ENCODE data around the gene GPT2.

GPT2 gene

GRCh38 chr16:46889942-46890300 lies 5.8 kb downstream of the GPT2 start:
- no peak overlapping the region for H3K4me3 ChIP-seq (ENCODE audit: low read depth, low read length)
- no peak for TF ChIP-seq CTCF (IDR thresholded peaks at IDR 0.05; ENCODE audit: borderline replicate concordance, insufficient read depth, low read depth, low read length)

DNA sequence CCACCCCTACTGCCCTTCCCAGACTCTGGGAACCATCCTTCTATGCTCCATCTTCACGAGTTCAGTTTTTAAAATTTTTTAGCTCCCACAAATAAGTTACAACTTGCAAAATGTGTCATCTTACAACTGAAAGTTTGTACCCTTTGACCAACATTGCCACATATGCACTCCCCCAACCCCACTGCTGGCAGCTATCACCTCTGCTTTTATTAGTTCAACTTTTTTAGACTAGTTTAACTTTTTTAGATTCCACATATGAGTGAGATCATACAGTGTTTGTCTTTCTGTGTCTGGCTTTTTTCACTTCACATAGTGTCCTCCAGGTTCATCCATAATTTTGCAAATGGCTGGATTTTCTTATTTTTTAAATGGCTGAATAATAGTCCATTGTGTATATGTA lies 7.7 kb downstream of the GPT2 start:
- H3K4me3 ChIP-seq (ENCODE audit: low read depth, low read length) = no peak overlapping the region
- no peak for TF ChIP-seq CTCF (IDR thresholded peaks at IDR 0.05; ENCODE audit: borderline replicate concordance, insufficient read depth, low read depth, low read length)

- no peak overlapping the region for H3K4me3 ChIP-seq (ENCODE audit: low read depth, low read length)
- no peak for TF ChIP-seq CTCF (IDR thresholded peaks at IDR 0.05; ENCODE audit: borderline replicate concordance, insufficient read depth, low read depth, low read length)
Observed at GRCh38 chr16:46894036-46894672, 10.0 kb downstream of the GPT2 start.

GRCh38 chr16:46895399-46896313 lies 11.5 kb downstream of the GPT2 start:
- no peak for TF ChIP-seq CTCF (IDR thresholded peaks at IDR 0.05; ENCODE audit: borderline replicate concordance, insufficient read depth, low read depth, low read length)
- no peak overlapping the region for H3K4me3 ChIP-seq (ENCODE audit: low read depth, low read length)

GRCh38 chr16:46896314-46896968 lies 12.3 kb downstream of the GPT2 start:
- no peak for TF ChIP-seq CTCF (IDR thresholded peaks at IDR 0.05; ENCODE audit: borderline replicate concordance, insufficient read depth, low read depth, low read length)
- no peak overlapping the region for H3K4me3 ChIP-seq (ENCODE audit: low read depth, low read length)

DNA sequence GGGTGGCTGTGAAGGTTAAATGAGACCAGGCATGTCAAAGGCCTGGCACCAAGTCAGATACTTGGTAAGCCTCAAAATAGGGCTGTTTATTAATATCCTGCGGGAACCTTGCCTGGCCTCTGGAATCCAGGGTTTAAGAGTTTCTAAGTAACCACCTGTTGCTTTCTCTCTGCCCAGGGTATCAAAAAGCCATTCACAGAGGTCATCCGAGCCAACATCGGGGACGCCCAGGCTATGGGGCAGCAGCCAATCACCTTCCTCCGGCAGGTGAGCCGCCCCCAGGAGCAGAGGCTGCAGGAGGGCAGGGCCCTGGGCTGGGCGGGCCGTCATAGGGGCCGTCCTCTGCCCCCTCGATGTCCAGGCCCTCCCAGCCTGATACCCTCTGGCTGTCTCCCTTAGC lies 13.3 kb downstream of the GPT2 start:
- H3K4me3 ChIP-seq (ENCODE audit: low read depth, low read length) = no peak overlapping the region
- no peak for TF ChIP-seq CTCF (IDR thresholded peaks at IDR 0.05; ENCODE audit: borderline replicate concordance, insufficient read depth, low read depth, low read length)
